Gastroesophageal sphincter (tissue), 4 donors: Measurements from ENCODE around the gene SCGB1A1. TPM values are rescaled to one million over a fixed set of nuclear protein-coding genes. Genes with fewer than 3 reads are reported as not detected.

Experiments
- ATAC-seq: fragments of 150-250 bp; one replicate; pipeline ENCODE4 v1.9.1; 2016; ENCODE audit warnings: mild to moderate bottlenecking, moderate library complexity
- H3K27ac ChIP-seq, 4 donors: fragments of 200-600 bp; sonication (generic) in 3 of 4; 1 replicate in 3 of 4; 2 replicates in 1 of 4; pipeline ENCODE4 v1.5.1; 2016 to 2019
- H3K27me3 ChIP-seq: fragments of 200-600 bp; sonication (generic); one replicate; pipeline ENCODE4 v1.5.1; 2019
- H3K36me3 ChIP-seq, 2 donors: fragments of 200-600 bp; sonication (generic); one replicate each; pipeline ENCODE4 v1.5.1; 2019; ENCODE audit warnings: control low read depth in 1 of 2
- H3K4me1 ChIP-seq, 3 donors: fragments of 200-600 bp; sonication (generic); 1 replicate in 2 of 3; 2 replicates in 1 of 3; pipeline ENCODE4 v1.5.1; 2016 to 2019; ENCODE audit warnings: control low read depth in 2 of 3
- H3K4me3 ChIP-seq, 2 donors: fragments of 200-600 bp; sonication (generic); one replicate each; pipeline ENCODE4 v1.5.1; 2019; ENCODE audit warnings: mild to moderate bottlenecking in 1 of 2, moderate library complexity in 1 of 2
- H3K9me3 ChIP-seq, 3 donors: fragments of 200-600 bp; sonication (generic); one replicate each; pipeline ENCODE4 v1.5.1; 2017 to 2019; ENCODE audit warnings: control low read depth in 2 of 3
- CTCF ChIP-seq, 4 experiments: fragments of 200-600 bp in 2 of 4; fragments of 450-650 bp in 2 of 4; sonication (generic) in 1 of 4; IDR thresholded peaks; one replicate each; pipeline ENCODE4 v1.5.1; 2017 to 2019; ENCODE audit warnings: antibody characterized with exemption in 4 of 4, mild to moderate bottlenecking in 2 of 4, moderate library complexity in 2 of 4
- EP300 ChIP-seq: sonication (generic); formaldehyde crosslinking; IDR thresholded peaks from one replicate; pipeline ENCODE4 v1.6.1; 2017; ENCODE audit warnings: antibody characterized with exemption, mild to moderate bottlenecking
- POLR2A ChIP-seq, 2 donors: fragments of 450-650 bp; IDR thresholded peaks; one replicate each; pipeline ENCODE4 v1.6.1; 2017; ENCODE audit warnings: antibody characterized with exemption in 2 of 2, mild to moderate bottlenecking in 2 of 2, moderate library complexity in 1 of 2
- POLR2AphosphoS5 ChIP-seq: sonication (generic); formaldehyde crosslinking; IDR thresholded peaks from one replicate; pipeline ENCODE4 v1.6.1; 2017; ENCODE audit warnings: antibody characterized with exemption
- WGBS, 2 donors: methylation state at CpG; one replicate each; pipeline ENCODE4 v1.1.5; 2018; ENCODE audit warnings: low coverage in 1 of 2; 5-methylcytosine and 5-hydroxymethylcytosine counted together
- total RNA-seq, 4 donors: library from RNA; depleted of rRNA; stranded (reverse); fragments of >200 nt; gene quantifications; one replicate each; pipeline ENCODE4 v1.1.0, GENCODE V29; 2016

Gene SCGB1A1
- total RNA-seq, 4 donors from 2014 or later = not detected

GRCh38 chr11:62393735-62394134, 25.1 kb upstream of the SCGB1A1 start:
- Histone ChIP-seq H3K4me3 (no peak overlapping the region), H3K4me1 (peaks cover 3 to 45% (median 13%) of the 10 kb centered on the region in 3 donors), H3K36me3 (no peaks in the 10 kb centered on the region), H3K27ac (no peak overlapping the region), H3K27me3 (no peaks in the 10 kb centered on the region), H3K9me3 (no peaks in the 10 kb centered on the region)
- ATAC-seq = no peak
- no peak for TF ChIP-seq EP300
- no peak for TF ChIP-seq POLR2AphosphoS5
- no peak for TF ChIP-seq POLR2A (IDR thresholded peaks at IDR 0.05)
- no peak for TF ChIP-seq CTCF (IDR thresholded peaks at IDR 0.05)
- WGBS, 2 donors = 44 to 55% methylated on average over 5 of the region's 5 CpGs

- TF ChIP-seq CTCF (IDR thresholded peaks at IDR 0.05) (peak in 3 of 4 experiments; percentile 77 to 85 (median 84)), POLR2AphosphoS5 (peak; percentile 51), POLR2A (IDR thresholded peaks at IDR 0.05) (no peak)
- 0 to 8% methylated on average over 2 to 4 of the region's 14 CpGs for WGBS, 2 donors
- peak overlapping the region; percentile 10 to 46 for H3K4me3 ChIP-seq
- peak overlapping the region; percentile 34 to 85 (median 82) for H3K27ac ChIP-seq
- no peaks in the 10 kb centered on the region for H3K27me3 ChIP-seq
- H3K36me3 ChIP-seq = no peaks in the 10 kb centered on the region
- H3K4me1 ChIP-seq = peaks cover 10 to 58% (median 26%) of the 10 kb centered on the region in 3 donors
- ATAC-seq = peak; percentile 84
- H3K9me3 ChIP-seq = no peaks in the 10 kb centered on the region
Observed at GRCh38 chr11:62394825-62395538, 23.9 kb upstream of the SCGB1A1 start.

- H3K27ac ChIP-seq = peak overlapping the region in 3 of 4 donors; percentile 28 to 85 (median 84)
- H3K36me3 ChIP-seq = no peaks in the 10 kb centered on the region
- H3K27me3 ChIP-seq = no peaks in the 10 kb centered on the region
- no peak for ATAC-seq
- H3K9me3 ChIP-seq = no peaks in the 10 kb centered on the region
- TF ChIP-seq EP300 (no peak), POLR2A (IDR thresholded peaks at IDR 0.05) (no peak), POLR2AphosphoS5 (no peak), CTCF (IDR thresholded peaks at IDR 0.05) (no peak)
- WGBS, 2 donors = 72 to 74% methylated on average over 2 to 5 of the region's 10 CpGs
- peaks cover 12 to 68% (median 35%) of the 10 kb centered on the region in 3 donors for H3K4me1 ChIP-seq
- H3K4me3 ChIP-seq = no peak overlapping the region
Observed at GRCh38 chr11:62395885-62396551, 22.8 kb upstream of the SCGB1A1 start.

- Histone ChIP-seq H3K4me1 (peaks cover 12 to 91% (median 53%) of the 10 kb centered on the region in 3 donors), H3K27me3 (no peaks in the 10 kb centered on the region), H3K4me3 (no peak overlapping the region), H3K9me3 (no peaks in the 10 kb centered on the region), H3K36me3 (no peaks in the 10 kb centered on the region), H3K27ac (peak overlapping the region; percentile 54 to 85 (median 82))
- TF ChIP-seq POLR2AphosphoS5 (no peak), POLR2A (IDR thresholded peaks at IDR 0.05) (no peak), EP300 (no peak), CTCF (IDR thresholded peaks at IDR 0.05) (no peak)
- ATAC-seq = peak; percentile 17
- 34 to 37% methylated on average over 12 to 16 of the region's 22 CpGs for WGBS, 2 donors
Observed at GRCh38 chr11:62398011-62398994, 20.5 kb upstream of the SCGB1A1 start.
